ENCODE data around the gene PDE8A. TPM values are rescaled to one million over a fixed set of nuclear protein-coding genes. Genes with fewer than 3 reads are reported as not detected.

PDE8A gene
- total RNA-seq, 1 donor from 2014 or later: 24.6 TPM

DNA sequence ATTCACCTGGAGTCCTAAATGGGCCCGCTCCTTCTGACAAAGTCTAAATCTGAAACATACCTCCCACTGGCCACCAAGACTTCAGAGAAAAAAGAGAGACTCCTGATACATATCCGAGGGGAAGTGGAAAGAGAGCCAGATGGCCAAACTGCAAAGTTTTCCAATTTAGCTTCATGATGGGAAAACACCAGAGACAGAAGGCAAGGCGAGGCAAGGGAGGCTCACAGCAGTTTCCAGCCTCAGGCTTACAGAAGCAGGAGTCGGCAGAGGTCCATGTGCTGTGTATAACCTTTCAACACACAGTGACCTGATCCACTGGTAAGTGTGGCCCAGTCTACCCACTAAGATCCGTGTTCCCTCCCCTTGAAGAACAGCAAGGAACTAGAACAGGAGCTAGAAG, 29.9 kb upstream of the PDE8A start:
- no peak overlapping the region for H3K4me3 ChIP-seq (ENCODE audit: low read depth, low read length)
- TF ChIP-seq, protein P1, sequence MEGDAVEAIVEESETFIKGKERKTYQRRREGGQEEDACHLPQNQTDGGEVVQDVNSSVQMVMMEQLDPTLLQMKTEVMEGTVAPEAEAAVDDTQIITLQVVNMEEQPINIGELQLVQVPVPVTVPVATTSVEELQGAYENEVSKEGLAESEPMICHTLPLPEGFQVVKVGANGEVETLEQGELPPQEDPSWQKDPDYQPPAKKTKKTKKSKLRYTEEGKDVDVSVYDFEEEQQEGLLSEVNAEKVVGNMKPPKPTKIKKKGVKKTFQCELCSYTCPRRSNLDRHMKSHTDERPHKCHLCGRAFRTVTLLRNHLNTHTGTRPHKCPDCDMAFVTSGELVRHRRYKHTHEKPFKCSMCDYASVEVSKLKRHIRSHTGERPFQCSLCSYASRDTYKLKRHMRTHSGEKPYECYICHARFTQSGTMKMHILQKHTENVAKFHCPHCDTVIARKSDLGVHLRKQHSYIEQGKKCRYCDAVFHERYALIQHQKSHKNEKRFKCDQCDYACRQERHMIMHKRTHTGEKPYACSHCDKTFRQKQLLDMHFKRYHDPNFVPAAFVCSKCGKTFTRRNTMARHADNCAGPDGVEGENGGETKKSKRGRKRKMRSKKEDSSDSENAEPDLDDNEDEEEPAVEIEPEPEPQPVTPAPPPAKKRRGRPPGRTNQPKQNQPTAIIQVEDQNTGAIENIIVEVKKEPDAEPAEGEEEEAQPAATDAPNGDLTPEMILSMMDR (conservative IDR thresholded peaks at IDR 0.05; ENCODE audit: low read depth, low read length): no peak
- DNase-seq (ENCODE audit: low read depth): no peak

DNA sequence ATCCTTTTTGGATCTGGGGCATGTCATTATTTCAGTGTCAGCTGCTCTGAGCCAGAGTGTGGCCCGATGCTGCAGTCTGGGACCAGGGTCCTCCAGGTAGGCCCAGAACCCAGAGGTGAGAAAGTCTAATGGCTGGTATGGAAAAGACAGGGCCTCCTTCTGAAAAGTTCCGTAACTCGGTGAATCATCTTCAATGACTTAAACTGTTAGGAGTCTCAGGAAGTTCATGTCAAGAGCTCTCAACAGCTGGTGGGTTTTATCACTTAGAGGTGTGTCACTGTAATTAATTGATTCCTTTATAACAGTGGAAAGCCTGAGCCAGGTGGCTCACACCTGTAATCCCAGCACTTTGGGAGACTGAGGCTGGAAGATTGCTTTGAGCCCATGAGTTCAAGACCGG, 28.5 kb upstream of the PDE8A start:
- DNase-seq (ENCODE audit: low read depth): no peak
- TF ChIP-seq, protein P1 (conservative IDR thresholded peaks at IDR 0.05; ENCODE audit: low read depth, low read length): no peak
- H3K4me3 ChIP-seq (ENCODE audit: low read depth, low read length): no peak overlapping the region

DNA sequence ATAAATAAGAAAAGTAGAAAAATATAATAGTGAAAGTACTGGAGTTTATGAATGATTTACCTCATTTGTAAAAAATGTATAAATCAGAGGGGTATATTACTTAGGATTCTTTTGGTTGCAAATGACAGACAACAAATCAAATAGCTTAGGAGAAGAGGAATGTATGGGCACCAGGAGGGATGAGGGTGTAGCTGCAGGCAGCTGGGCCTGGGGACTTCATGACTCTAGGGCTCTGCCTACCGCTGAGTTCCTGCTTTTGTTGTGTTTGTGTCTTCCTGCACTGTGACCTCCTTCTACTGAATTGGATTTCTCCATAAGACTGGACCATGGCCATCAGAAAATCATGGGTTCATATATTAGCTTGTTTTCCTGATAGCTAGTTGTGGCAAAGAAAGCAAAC, 27.9 kb upstream of the PDE8A start:
- H3K4me3 ChIP-seq (ENCODE audit: low read depth, low read length): no peak overlapping the region
- TF ChIP-seq, protein P1 (conservative IDR thresholded peaks at IDR 0.05; ENCODE audit: low read depth, low read length): no peak
- no peak for DNase-seq (ENCODE audit: low read depth)

DNA sequence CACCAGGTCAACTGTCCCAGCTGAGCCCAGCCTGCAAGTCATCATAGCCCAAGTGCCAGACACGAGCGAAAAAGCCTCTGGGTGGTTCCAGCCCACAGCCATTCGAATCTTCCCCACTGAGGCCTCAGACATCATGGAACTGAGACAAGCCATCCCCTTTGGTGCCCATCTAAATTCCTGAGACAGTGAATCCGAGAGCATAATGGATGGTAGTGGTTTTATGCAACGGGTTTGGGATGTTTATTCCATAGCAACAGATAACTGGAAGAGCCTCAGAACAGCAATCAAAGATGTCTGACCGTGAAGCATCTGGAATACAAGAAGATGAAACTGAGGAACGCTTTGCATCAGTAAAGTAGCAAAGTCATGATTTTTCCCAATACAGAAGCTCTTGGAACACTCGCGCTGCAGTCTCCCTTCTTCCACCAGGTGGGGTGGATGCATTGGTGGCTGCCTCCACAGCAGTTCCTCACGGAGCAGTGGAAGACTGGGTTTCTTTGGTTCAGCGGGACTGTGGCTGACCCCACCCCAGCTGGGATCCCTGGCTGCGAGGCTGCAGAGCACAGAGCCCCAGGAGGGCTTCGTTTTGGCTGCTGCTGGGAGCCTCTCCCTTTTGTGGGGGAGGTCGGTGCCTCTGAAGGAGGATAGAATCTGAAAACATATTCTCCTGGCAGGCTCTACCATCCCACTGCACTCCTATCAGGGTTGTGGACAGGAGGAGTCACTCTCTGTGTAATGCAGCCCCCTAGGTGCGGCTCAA, 26.4 kb upstream of the PDE8A start:
- TF ChIP-seq, protein P1 (conservative IDR thresholded peaks at IDR 0.05; ENCODE audit: low read depth, low read length): peak; percentile 89
- no peak overlapping the region for H3K4me3 ChIP-seq (ENCODE audit: low read depth, low read length)
- DNase-seq (ENCODE audit: low read depth): no peak

DNA sequence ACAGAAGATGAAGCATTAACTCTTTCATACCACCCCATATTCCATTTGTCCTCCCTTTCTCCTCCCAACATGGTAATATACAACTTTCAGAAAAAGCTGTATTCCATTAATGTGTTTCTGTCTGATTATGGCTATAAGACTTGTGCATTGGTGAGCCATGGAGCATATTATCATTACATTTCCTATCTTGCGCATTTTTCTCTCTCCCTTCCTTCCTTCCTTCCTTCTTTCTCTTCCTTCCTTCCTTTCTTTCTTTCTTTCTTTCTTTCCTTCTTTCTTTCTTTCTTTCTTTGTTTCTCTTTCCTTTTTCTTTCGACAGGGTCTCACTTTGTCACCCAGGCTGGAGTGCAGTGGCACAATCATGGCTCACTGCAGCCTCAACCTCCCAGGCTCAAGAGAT, 25.5 kb upstream of the PDE8A start:
- no peak overlapping the region for H3K4me3 ChIP-seq (ENCODE audit: low read depth, low read length)
- TF ChIP-seq, protein P1 (conservative IDR thresholded peaks at IDR 0.05; ENCODE audit: low read depth, low read length): no peak
- no peak for DNase-seq (ENCODE audit: low read depth)

DNA sequence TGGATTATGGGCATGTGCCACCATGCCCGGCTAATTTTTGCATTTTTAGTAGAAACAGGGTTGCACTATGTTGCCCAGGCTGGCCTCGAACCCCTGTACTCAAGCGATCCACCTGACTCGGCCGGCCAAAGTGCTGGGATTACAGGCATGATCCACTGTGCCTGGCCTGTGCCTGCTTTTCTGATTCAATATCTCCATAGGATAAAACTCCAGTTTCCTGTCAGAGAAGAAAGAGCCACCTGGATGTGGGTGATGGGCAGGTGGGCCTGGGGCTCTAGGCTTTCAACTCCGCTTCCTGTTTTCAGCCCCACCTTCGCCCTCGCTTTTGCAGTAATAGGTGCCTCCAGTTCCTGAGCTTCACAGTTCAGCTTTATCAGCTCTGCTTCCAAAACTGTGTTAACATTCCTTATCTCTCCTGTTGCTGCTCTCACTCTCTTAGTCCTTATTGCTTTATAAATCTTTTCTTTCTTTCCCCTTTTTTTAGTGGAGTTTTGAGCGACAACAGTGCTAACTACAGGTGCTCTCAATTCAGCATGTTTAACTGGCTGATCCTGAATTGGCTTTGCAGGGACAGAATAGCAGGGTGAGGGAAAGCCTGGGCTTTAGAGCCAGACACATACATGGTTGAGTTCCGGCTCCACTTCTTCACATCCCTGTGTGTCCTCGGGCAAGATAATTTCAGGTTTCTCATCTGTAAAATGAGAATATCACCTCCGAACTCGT, 21.1 kb upstream of the PDE8A start:
- H3K4me3 ChIP-seq (ENCODE audit: low read depth, low read length): no peak overlapping the region
- TF ChIP-seq, protein P1 (conservative IDR thresholded peaks at IDR 0.05; ENCODE audit: low read depth, low read length): no peak
- no peak for DNase-seq (ENCODE audit: low read depth)
